ENCODE measurements around the gene PUS7.

GRCh38 chr7:105439174-105439893 lies 82.7 kb downstream of the PUS7 start:
- TF ChIP-seq EZH2 (IDR thresholded peaks at IDR 0.05) (no peak), MAX (IDR thresholded peaks at IDR 0.05) (no peak), CTCF (IDR thresholded peaks at IDR 0.05 in 2 of 3, conservative IDR thresholded peaks at IDR 0.05 in 1 of 3; ENCODE audit: borderline replicate concordance in 1 of 3, insufficient read depth in 1 of 3, low read depth in 2 of 3, low read length in 2 of 3) (no peak)

All from HCT116 (cell line).